Measurements from ENCODE around the gene DAGLA.

Gene DAGLA

GRCh38 chr11:61768376-61769076 is 88.3 kb downstream of the DAGLA start:
- no peak for DNase-seq

- no peak for DNase-seq
Measured at GRCh38 chr11:61769169-61769920, 89.2 kb downstream of the DAGLA start.

- no peak for DNase-seq
Measured at GRCh38 chr11:61769946-61770683, 89.9 kb downstream of the DAGLA start.

- DNase-seq, result no peak
Measured at GRCh38 chr11:61771195-61771894, 91.2 kb downstream of the DAGLA start.

- DNase-seq, result no peak
Measured at GRCh38 chr11:61771985-61772455, 91.8 kb downstream of the DAGLA start.

GRCh38 chr11:61773356-61773755 is 93.2 kb downstream of the DAGLA start:
- DNase-seq, result no peak

GRCh38 chr11:61773809-61774208 is 93.6 kb downstream of the DAGLA start:
- no peak for DNase-seq

- DNase-seq, result no peak
Measured at GRCh38 chr11:61774411-61774810, 94.2 kb downstream of the DAGLA start.

- DNase-seq, result no peak
Measured at GRCh38 chr11:61775106-61775505, 94.9 kb downstream of the DAGLA start.

- no peak for DNase-seq
Measured at GRCh38 chr11:61775606-61776554, 95.7 kb downstream of the DAGLA start.

- peak; percentile 16 for DNase-seq
Measured at GRCh38 chr11:61776561-61777075, 96.4 kb downstream of the DAGLA start.

GRCh38 chr11:61777234-61778090 is 97.3 kb downstream of the DAGLA start:
- no peak for DNase-seq

GRCh38 chr11:61778357-61778886 is 98.2 kb downstream of the DAGLA start:
- no peak for DNase-seq

- no peak for DNase-seq
Measured at GRCh38 chr11:61778920-61779650, 98.9 kb downstream of the DAGLA start.

GRCh38 chr11:61779666-61780525 is 99.7 kb downstream of the DAGLA start:
- DNase-seq, result no peak

- no peak for DNase-seq
Measured at GRCh38 chr11:61780581-61781162, 100.5 kb downstream of the DAGLA start.

- DNase-seq, result no peak
Measured at GRCh38 chr11:61781585-61781984, 101.4 kb downstream of the DAGLA start.

GRCh38 chr11:61782299-61782698 is 102.1 kb downstream of the DAGLA start:
- DNase-seq, result no peak

Measured in NCI-H1092 (cell line).